ENCODE results near the gene OLFML3.

DNA sequence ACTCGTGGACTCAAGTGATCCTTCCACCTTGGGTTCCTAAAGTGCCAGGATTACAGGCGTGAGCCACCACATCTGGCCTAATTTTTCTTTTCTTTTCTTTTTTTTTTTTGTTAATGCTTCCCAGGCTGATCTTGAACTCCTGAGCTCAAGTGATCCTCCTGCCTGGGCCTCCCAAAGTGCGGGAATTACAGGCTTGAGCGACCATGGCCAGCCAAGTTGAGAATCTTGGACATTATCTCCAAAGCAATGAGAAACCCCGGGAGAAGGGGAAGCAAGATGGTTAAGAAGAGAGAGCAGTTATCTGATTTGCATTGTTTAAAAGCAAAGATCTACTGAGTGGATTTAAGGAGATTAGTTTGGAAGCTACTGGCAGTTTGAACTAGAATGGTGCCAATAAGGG, 41.1 kb upstream of the OLFML3 start:
- TF ChIP-seq CTCF (IDR thresholded peaks at IDR 0.05; ENCODE audit: insufficient read depth, low read length) (no peak), POLR2AphosphoS5 (IDR thresholded peaks at IDR 0.05; ENCODE audit: low read depth) (no peak), GABPA (IDR thresholded peaks at IDR 0.05; ENCODE audit: low read depth) (no peak), SPI1 (IDR thresholded peaks at IDR 0.05; ENCODE audit: borderline replicate concordance, low read depth) (no peak)
- TF ChIP-seq, protein P1, sequence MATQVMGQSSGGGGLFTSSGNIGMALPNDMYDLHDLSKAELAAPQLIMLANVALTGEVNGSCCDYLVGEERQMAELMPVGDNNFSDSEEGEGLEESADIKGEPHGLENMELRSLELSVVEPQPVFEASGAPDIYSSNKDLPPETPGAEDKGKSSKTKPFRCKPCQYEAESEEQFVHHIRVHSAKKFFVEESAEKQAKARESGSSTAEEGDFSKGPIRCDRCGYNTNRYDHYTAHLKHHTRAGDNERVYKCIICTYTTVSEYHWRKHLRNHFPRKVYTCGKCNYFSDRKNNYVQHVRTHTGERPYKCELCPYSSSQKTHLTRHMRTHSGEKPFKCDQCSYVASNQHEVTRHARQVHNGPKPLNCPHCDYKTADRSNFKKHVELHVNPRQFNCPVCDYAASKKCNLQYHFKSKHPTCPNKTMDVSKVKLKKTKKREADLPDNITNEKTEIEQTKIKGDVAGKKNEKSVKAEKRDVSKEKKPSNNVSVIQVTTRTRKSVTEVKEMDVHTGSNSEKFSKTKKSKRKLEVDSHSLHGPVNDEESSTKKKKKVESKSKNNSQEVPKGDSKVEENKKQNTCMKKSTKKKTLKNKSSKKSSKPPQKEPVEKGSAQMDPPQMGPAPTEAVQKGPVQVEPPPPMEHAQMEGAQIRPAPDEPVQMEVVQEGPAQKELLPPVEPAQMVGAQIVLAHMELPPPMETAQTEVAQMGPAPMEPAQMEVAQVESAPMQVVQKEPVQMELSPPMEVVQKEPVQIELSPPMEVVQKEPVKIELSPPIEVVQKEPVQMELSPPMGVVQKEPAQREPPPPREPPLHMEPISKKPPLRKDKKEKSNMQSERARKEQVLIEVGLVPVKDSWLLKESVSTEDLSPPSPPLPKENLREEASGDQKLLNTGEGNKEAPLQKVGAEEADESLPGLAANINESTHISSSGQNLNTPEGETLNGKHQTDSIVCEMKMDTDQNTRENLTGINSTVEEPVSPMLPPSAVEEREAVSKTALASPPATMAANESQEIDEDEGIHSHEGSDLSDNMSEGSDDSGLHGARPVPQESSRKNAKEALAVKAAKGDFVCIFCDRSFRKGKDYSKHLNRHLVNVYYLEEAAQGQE (IDR thresholded peaks at IDR 0.05; ENCODE audit: insufficient replicate concordance, low read depth), result no peak

All from HL-60 (cell line).